ENCODE results near the gene ST7L. TPM values are rescaled to one million over a fixed set of nuclear protein-coding genes. Genes with fewer than 3 reads are reported as not detected.

Gene ST7L
- total and polyA plus RNA-seq, 9 of the 15 experiments (the other 6 are each of a cell fraction or from before 2014, with no cell fraction given), result 9.0 to 32.5 (median 26.6) TPM

DNA sequence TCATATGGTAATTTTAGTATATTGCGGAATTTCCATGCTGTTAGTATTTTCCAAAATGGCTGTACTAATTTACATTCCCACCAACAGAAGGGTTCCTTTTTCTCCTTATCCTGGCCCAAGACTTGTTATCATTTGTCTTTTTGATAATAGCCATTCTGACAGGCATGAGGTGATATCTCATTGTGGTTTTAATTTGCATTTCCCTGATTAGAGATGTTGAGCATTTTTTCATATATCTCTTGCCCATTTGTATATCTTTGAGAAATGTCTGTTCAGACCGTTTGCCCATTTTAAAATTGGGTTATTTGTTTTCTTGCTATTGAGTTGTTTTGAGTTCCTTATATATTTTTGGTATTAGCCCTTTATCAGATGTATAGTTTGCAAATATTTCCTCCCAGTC lies 14.7 kb upstream of the ST7L start (continued):
- no peak for TF ChIP-seq L3MBTL2 (IDR thresholded peaks at IDR 0.05)
- peak; percentile 63 for TF ChIP-seq ARID1B (IDR thresholded peaks at IDR 0.05)
- TF ChIP-seq RBM25 (IDR thresholded peaks at IDR 0.05; ENCODE audit: low read depth, low read length, severe bottlenecking), result no peak
- no peak for TF ChIP-seq EHMT2 (IDR thresholded peaks at IDR 0.05)
- peak; percentile 49; the same call in 1 of the 2 replicates for TF ChIP-seq CBFA2T3 (IDR thresholded peaks at IDR 0.05)
- TF ChIP-seq MAFF (IDR thresholded peaks at IDR 0.05; ENCODE audit: low read length), result no peak
- TF ChIP-seq, protein P1, sequence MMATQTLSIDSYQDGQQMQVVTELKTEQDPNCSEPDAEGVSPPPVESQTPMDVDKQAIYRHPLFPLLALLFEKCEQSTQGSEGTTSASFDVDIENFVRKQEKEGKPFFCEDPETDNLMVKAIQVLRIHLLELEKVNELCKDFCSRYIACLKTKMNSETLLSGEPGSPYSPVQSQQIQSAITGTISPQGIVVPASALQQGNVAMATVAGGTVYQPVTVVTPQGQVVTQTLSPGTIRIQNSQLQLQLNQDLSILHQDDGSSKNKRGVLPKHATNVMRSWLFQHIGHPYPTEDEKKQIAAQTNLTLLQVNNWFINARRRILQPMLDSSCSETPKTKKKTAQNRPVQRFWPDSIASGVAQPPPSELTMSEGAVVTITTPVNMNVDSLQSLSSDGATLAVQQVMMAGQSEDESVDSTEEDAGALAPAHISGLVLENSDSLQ (IDR thresholded peaks at IDR 0.05), result peak; percentile 86
- peak; percentile 52; the same call in 1 of the 2 replicates for TF ChIP-seq ELF2 (CRISPR knock-in tag; IDR thresholded peaks at IDR 0.05)
- TF ChIP-seq ZBTB1 (CRISPR knock-in tag; IDR thresholded peaks at IDR 0.05; ENCODE audit: borderline replicate concordance, low read depth), result no peak
- no peak for TF ChIP-seq ARID2 (IDR thresholded peaks at IDR 0.05)
- TF ChIP-seq CEBPB (tag; IDR thresholded peaks at IDR 0.05), result 0 out of 2 replicates have a peak, but pooled peaks have one; percentile 7
- no peak for TF ChIP-seq POLR2AphosphoS5 (IDR thresholded peaks at IDR 0.05; ENCODE audit: control insufficient read depth, insufficient read depth, low read depth, low read length)
- no peak for TF ChIP-seq POU5F1 (IDR thresholded peaks at IDR 0.05; ENCODE audit: borderline replicate concordance, low read depth, low read length, partially characterized antibody)
- no peak for TF ChIP-seq ZFX (CRISPR knock-in tag; IDR thresholded peaks at IDR 0.05)
- TF ChIP-seq EP300 (IDR thresholded peaks at IDR 0.05; ENCODE audit: low read length), result peak; percentile 46; the same call in 1 of the 2 replicates
- TF ChIP-seq, protein P2, sequence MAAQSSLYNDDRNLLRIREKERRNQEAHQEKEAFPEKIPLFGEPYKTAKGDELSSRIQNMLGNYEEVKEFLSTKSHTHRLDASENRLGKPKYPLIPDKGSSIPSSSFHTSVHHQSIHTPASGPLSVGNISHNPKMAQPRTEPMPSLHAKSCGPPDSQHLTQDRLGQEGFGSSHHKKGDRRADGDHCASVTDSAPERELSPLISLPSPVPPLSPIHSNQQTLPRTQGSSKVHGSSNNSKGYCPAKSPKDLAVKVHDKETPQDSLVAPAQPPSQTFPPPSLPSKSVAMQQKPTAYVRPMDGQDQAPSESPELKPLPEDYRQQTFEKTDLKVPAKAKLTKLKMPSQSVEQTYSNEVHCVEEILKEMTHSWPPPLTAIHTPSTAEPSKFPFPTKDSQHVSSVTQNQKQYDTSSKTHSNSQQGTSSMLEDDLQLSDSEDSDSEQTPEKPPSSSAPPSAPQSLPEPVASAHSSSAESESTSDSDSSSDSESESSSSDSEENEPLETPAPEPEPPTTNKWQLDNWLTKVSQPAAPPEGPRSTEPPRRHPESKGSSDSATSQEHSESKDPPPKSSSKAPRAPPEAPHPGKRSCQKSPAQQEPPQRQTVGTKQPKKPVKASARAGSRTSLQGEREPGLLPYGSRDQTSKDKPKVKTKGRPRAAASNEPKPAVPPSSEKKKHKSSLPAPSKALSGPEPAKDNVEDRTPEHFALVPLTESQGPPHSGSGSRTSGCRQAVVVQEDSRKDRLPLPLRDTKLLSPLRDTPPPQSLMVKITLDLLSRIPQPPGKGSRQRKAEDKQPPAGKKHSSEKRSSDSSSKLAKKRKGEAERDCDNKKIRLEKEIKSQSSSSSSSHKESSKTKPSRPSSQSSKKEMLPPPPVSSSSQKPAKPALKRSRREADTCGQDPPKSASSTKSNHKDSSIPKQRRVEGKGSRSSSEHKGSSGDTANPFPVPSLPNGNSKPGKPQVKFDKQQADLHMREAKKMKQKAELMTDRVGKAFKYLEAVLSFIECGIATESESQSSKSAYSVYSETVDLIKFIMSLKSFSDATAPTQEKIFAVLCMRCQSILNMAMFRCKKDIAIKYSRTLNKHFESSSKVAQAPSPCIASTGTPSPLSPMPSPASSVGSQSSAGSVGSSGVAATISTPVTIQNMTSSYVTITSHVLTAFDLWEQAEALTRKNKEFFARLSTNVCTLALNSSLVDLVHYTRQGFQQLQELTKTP (IDR thresholded peaks at IDR 0.05; ENCODE audit: low read depth in 1 of 2, partially characterized antibody in 2 of 2), result peak in 1 of 2 experiments; percentile 98
- peak; percentile 52; the same call in 1 of the 2 replicates for TF ChIP-seq ESRRA (IDR thresholded peaks at IDR 0.05; ENCODE audit: borderline replicate concordance, low read depth)
- no peak for TF ChIP-seq SIN3B (IDR thresholded peaks at IDR 0.05; ENCODE audit: low read depth)
- TF ChIP-seq, protein P3, sequence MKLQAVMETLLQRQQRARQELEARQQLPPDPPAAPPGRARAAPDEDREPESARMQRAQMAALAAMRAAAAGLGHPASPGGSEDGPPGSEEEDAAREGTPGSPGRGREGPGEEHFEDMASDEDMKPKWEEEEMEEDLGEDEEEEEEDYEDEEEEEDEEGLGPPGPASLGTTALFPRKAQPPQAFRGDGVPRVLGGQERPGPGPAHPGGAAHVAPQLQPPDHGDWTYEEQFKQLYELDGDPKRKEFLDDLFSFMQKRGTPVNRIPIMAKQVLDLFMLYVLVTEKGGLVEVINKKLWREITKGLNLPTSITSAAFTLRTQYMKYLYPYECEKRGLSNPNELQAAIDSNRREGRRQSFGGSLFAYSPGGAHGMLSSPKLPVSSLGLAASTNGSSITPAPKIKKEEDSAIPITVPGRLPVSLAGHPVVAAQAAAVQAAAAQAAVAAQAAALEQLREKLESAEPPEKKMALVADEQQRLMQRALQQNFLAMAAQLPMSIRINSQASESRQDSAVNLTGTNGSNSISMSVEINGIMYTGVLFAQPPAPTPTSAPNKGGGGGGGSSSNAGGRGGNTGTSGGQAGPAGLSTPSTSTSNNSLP (IDR thresholded peaks at IDR 0.05; ENCODE audit: borderline replicate concordance, low read depth, low read length), result 0 out of 2 replicates have a peak, but pooled peaks have one; percentile 53

Measured in K562 (cell line).